Epithelial cell of esophagus (primary cell): ENCODE measurements around the gene OPRD1.

Experiments
- DNase-seq: peaks from one replicate; pipeline ENCODE4 v3.0.0; 2010; ENCODE audit warnings: low read depth
- H3K4me3 ChIP-seq: 2 replicates; pipeline ENCODE4 v1.5.1; 2011; ENCODE audit warnings: mild to moderate bottlenecking, low read length, control low read depth
- CTCF ChIP-seq: IDR thresholded peaks from 2 replicates; pipeline ENCODE4 v1.5.1; 2011; ENCODE audit warnings: low read depth, mild to moderate bottlenecking, low read length, control low read depth, inconsistent platforms; ENCODE audit not compliant: insufficient read depth; ENCODE audit errors: missing control alignments

OPRD1 gene

GRCh38 chr1:28887419-28887834 is 75.5 kb downstream of the OPRD1 start:
- DNase-seq, result no peak
- H3K4me3 ChIP-seq, result peak overlapping the region; percentile 88

GRCh38 chr1:28887835-28888682 is 76.1 kb downstream of the OPRD1 start:
- peak; percentile 21 for DNase-seq
- H3K4me3 ChIP-seq, result peak overlapping the region; percentile 88
- no peak for TF ChIP-seq CTCF

More at GRCh38 chr1:28887419-28887834, 75.5 kb downstream of the OPRD1 start:
- no peak for TF ChIP-seq CTCF

- TF ChIP-seq CTCF, result no peak
- no peak overlapping the region for H3K4me3 ChIP-seq
- no peak for DNase-seq
These were observed 76.9 kb downstream of the OPRD1 start for GRCh38 chr1:28888915-28889314.

- no peak for TF ChIP-seq CTCF
- no peak overlapping the region for H3K4me3 ChIP-seq
- DNase-seq, result no peak
These were observed 77.4 kb downstream of the OPRD1 start for GRCh38 chr1:28889357-28889756.

GRCh38 chr1:28890435-28890834 is 78.5 kb downstream of the OPRD1 start:
- H3K4me3 ChIP-seq, result no peak overlapping the region

GRCh38 chr1:28890836-28891235 is 78.9 kb downstream of the OPRD1 start:
- no peak for DNase-seq
- no peak overlapping the region for H3K4me3 ChIP-seq
- TF ChIP-seq CTCF, result no peak

More at GRCh38 chr1:28890435-28890834, 78.5 kb downstream of the OPRD1 start:
- no peak for DNase-seq
- TF ChIP-seq CTCF, result no peak

GRCh38 chr1:28891256-28891655 is 79.3 kb downstream of the OPRD1 start:
- H3K4me3 ChIP-seq, result no peak overlapping the region
- TF ChIP-seq CTCF, result no peak
- DNase-seq, result no peak
